Right lobe of liver (tissue), 4 donors: Measurements from ENCODE around the gene RHOT2.

Experiments used
- CTCF ChIP-seq, 4 donors: fragments of 200-600 bp in 3 of 4; fragments of 450-650 bp in 1 of 4; IDR thresholded peaks; one replicate each; pipeline versions ENCODE4 v1.5.1 to v1.8.0; 2016 to 2022; ENCODE audit warnings: antibody characterized with exemption in 4 of 4, mild to moderate bottlenecking in 2 of 4
- POLR2A ChIP-seq: fragments of 450-650 bp; IDR thresholded peaks from one replicate; pipeline ENCODE4 v1.6.1; 2017; ENCODE audit warnings: antibody characterized with exemption, mild to moderate bottlenecking
- donor health status: DM: no; HTN: no; CAD: no.
- donor health status: DM: no; HTN: no; CAD: no.
- donor health status: DM: no; HTN: yes; CAD: no.

DNA sequence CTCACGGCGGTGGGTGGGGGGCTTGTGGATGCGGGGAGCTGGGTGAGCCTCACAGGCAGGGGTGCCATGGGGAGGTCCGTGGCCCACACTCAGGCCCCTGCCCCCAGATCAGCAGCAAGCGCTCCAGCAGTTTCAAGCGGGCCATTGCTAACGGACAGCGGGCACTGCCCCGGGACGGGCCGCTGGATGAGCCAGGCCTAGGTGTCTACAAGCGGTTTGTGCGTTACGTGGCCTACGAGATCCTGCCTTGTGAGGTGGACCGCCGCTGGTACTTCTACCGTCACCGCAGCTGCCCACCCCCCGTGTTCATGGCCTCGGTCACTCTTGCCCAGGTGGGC, 8.6 kb downstream of the RHOT2 start:
- TF ChIP-seq CTCF (IDR thresholded peaks at IDR 0.05) (no peak), POLR2A (no peak)
